Erythroblast (primary cell): ENCODE measurements around the gene NAA35.

Source experiments
- GATA1 ChIP-seq: IDR thresholded peaks from 2 replicates; pipeline ENCODE4 v1.6.1; 2011; ENCODE audit warnings: low read depth, mild to moderate bottlenecking, control low read depth, low read length, moderate library complexity
- POLR2A ChIP-seq: IDR thresholded peaks from 2 replicates; pipeline ENCODE4 v1.6.1; 2011; ENCODE audit warnings: mild to moderate bottlenecking, low read length

- no peak for TF ChIP-seq POLR2A
- no peak for TF ChIP-seq GATA1
Measured at GRCh38 chr9:85914108-85914507, 26.8 kb upstream of the NAA35 start.
